BJ (cell line): ENCODE measurements around the gene OR52B6. TPM values are rescaled to one million over a fixed set of nuclear protein-coding genes. Genes with fewer than 3 reads are reported as not detected.

Source experiments
- CTCF ChIA-PET: fragments of 350-600 bp; formaldehyde crosslinking; extraction: SDS; loops from one replicate; lab custom pipeline; 2021; ENCODE audit warnings: antibody characterized with exemption, inconsistent platforms; lab: Yijun Ruan, JAX
- POLR2A ChIA-PET: fragments of 300-600 bp; sonication (Branson Sonifier 250); formaldehyde crosslinking; extraction: SDS; loops from one replicate; lab custom pipeline; 2021; ENCODE audit warnings: antibody characterized with exemption; lab: Charles Lee
- DNase-seq: peaks from one replicate; pipeline ENCODE4 v3.0.0-alpha.2; 2011; ENCODE audit warnings: low read depth
- H3K27me3 ChIP-seq: 2 replicates; pipeline ENCODE4 v1.6.0; 2011; ENCODE audit warnings: low read length; ENCODE audit not compliant: control insufficient read depth, insufficient read depth
- H3K36me3 ChIP-seq: 2 replicates; pipeline ENCODE4 v1.5.1; 2011; ENCODE audit warnings: low read length; ENCODE audit not compliant: control insufficient read depth, insufficient read depth
- H3K4me3 ChIP-seq: 2 replicates; pipeline ENCODE4 v1.5.1; 2011; ENCODE audit warnings: low read depth, mild to moderate bottlenecking, control low read depth, low read length
- polyA plus RNA-seq: library from polyadenylated mRNA; depleted of rRNA; stranded (reverse); fragments of >200 nt; gene quantifications from 2 replicates; pipeline ENCODE4 v1.2.3, GENCODE V29; 2011
- TF ChIP-seq, protein P1 (sequence below): IDR thresholded peaks from 2 replicates; pipeline ENCODE4 v1.5.1; 2011; ENCODE audit warnings: low read depth, mild to moderate bottlenecking, control low read depth, inconsistent platforms, low read length, moderate library complexity; ENCODE audit not compliant: insufficient read depth

Gene OR52B6
- polyA plus RNA-seq, 1 experiment = not detected

DNA sequence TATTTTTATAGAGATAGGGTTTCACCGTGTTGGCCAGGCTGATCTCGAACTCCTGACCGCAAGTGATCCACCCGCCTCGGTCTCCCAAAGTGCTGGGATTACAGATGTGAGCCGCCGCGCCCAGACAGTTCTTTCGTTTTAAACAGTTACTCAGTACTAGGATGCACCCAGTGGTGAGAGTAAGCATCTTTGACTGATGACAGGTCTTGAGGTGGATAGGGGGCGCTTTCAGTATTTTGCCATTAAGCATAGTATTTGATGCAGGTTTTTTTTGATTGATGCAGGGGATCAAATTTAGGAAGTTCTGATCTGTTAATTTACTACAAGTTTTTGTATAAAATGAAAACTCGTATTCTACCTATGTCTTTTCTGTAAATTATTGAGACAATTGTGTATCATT lies 30.9 kb downstream of the OR52B6 start:
- H3K27me3 ChIP-seq = no peaks in the 10 kb centered on the region
- CTCF ChIA-PET = interaction anchor here (1.1 kb wide), 1 partner anchor 12 kb away, joined by 3 read pairs; no protein-coding TSS in a partner anchor
- no peak for DNase-seq
- H3K4me3 ChIP-seq = no peak overlapping the region
- POLR2A ChIA-PET = no interaction called here
- no peaks in the 10 kb centered on the region for H3K36me3 ChIP-seq
- TF ChIP-seq, protein P1, sequence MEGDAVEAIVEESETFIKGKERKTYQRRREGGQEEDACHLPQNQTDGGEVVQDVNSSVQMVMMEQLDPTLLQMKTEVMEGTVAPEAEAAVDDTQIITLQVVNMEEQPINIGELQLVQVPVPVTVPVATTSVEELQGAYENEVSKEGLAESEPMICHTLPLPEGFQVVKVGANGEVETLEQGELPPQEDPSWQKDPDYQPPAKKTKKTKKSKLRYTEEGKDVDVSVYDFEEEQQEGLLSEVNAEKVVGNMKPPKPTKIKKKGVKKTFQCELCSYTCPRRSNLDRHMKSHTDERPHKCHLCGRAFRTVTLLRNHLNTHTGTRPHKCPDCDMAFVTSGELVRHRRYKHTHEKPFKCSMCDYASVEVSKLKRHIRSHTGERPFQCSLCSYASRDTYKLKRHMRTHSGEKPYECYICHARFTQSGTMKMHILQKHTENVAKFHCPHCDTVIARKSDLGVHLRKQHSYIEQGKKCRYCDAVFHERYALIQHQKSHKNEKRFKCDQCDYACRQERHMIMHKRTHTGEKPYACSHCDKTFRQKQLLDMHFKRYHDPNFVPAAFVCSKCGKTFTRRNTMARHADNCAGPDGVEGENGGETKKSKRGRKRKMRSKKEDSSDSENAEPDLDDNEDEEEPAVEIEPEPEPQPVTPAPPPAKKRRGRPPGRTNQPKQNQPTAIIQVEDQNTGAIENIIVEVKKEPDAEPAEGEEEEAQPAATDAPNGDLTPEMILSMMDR = no peak

DNA sequence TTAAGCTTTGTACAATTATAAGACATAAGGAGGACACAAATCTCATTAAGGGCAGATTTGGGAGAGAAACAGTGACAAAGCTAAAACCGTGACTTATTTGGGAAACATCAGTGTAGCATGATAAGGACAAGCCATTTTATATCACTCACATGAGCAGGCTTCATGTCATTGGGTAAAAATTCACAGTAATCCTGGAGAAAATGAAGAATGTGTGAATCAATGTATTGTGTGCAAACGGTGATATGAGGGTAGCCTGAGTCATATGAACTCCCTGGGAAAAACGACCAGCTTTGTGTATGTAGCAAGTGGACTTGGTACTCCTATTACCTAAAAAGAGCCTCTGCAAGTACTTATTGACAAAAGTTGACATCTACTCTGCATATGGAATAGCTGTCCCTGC lies 38.1 kb downstream of the OR52B6 start:
- TF ChIP-seq, protein P1 = no peak
- ChIA-PET CTCF (interaction anchor here (1.6 kb wide), 2 partner anchors 12 to 16 kb away, joined by 4 to 9 read pairs; no protein-coding TSS in a partner anchor), POLR2A (no interaction called here)
- H3K4me3 ChIP-seq = no peak overlapping the region
- peak; percentile 36 for DNase-seq
- no peaks in the 10 kb centered on the region for H3K27me3 ChIP-seq
- no peaks in the 10 kb centered on the region for H3K36me3 ChIP-seq

- ChIA-PET CTCF (interaction anchor here (0.8 to 1.4 kb wide), 2 partner anchors 20 to 64 kb away, joined by 4 read pairs; partner anchors contain the start of gene TRIM5), POLR2A (interaction anchor here (1.2 kb wide), 1 partner anchor 70 kb away, joined by 8 read pairs; no protein-coding TSS in a partner anchor)
- peak; percentile 52 for DNase-seq
- Histone ChIP-seq H3K36me3 (no peaks in the 10 kb centered on the region), H3K27me3 (no peaks in the 10 kb centered on the region), H3K4me3 (no peak overlapping the region)
- TF ChIP-seq, protein P1 = no peak
These were observed 40.2 kb downstream of the OR52B6 start for GRCh38 chr11:5620651-5621521.

- H3K36me3 ChIP-seq = no peaks in the 10 kb centered on the region
- no peak for DNase-seq
- no peak overlapping the region for H3K4me3 ChIP-seq
- POLR2A ChIA-PET = no interaction called here
- TF ChIP-seq, protein P1 = no peak
- CTCF ChIA-PET = interaction anchor here (1.4 kb wide), 1 partner anchor 63 kb away, joined by 4 read pairs; the partner anchor contains the start of gene TRIM5
- H3K27me3 ChIP-seq = no peaks in the 10 kb centered on the region
These were observed 40.9 kb downstream of the OR52B6 start for GRCh38 chr11:5621580-5621979.

GRCh38 chr11:5622802-5623201 lies 42.1 kb downstream of the OR52B6 start:
- DNase-seq = no peak
- TF ChIP-seq, protein P1 = no peak
- ChIA-PET CTCF (no interaction called here), POLR2A (interaction anchor here (0.6 kb wide), 1 partner anchor 62 kb away, joined by 6 read pairs; no protein-coding TSS in a partner anchor)
- Histone ChIP-seq H3K4me3 (no peak overlapping the region), H3K27me3 (no peaks in the 10 kb centered on the region), H3K36me3 (no peaks in the 10 kb centered on the region)
